HG03565 (cell line): ENCODE results near the gene TMPRSS2.

Source experiments
- ATAC-seq: cut with Tn5 transposase; IDR thresholded peaks from one replicate; pipeline ENCODE4 v1.9.1; 2021; ENCODE audit warnings: mild to moderate bottlenecking, moderate library complexity; ENCODE audit not compliant: unreplicated experiment

TMPRSS2 gene

DNA sequence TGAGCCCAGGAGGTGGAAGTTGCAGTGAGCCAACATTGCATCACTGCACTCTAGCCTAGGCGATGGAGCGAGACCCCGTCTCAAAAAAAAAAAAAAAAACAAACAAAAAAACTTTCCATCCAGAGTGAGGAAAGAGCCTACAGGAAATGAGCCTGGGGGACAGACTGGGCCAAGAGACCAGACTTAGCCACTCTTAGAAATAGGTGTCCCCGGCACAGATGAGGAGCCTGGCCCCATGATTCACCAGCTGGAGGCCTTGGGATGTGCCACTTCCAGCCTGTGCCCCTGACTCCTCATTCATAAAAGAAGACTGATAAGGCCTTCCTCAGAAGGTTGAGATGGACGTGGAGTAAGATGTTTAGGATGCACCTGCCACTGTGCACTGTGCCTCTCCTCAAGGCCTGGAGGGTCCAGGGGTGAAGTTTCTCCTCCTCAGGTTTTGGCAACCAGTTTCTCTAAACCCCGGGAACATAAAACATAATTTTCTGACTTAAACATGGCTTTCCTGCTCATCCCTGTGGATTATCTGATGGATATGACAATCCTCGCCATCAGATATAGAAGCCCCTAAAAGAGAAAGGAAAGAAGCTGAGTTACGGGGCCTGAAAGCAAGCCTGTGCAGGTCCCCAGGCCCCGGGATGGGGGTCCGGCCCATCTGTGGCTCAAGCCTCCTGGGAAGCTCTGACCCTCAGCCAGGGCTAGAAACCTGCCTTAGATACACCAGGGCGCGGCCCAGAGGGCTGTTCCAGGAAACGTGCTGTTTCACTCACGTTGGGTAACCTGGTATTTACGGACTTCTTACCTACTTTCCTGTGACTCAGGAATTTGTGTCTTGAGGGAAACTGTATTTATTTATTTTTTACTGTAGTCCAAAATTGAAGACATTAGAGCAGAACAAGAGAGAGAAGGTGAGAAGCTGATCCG is 55.9 kb downstream of the TMPRSS2 start:
- ATAC-seq: no peak

- ATAC-seq: no peak
Measured at GRCh38 chr21:41449613-41450012, 58.3 kb downstream of the TMPRSS2 start.

DNA sequence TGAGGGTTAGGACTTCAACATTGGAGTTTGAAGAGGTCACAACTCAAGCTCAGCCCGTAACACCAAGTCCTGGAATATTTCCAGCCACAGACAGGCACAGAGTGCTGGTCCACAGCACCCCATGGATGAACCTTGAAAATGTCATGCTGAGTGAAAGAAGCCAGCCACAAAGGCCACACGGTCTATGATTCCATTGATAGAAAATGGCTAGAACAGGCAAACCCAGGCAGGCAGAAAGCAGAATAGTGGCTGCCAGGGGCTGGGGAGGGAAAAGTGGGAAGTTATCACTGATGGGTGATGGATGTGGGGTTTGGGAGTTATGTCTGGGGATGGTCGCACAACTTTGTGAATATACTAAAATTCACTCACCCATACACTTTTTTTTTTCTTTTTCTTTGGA is 60.6 kb downstream of the TMPRSS2 start:
- ATAC-seq: no peak

DNA sequence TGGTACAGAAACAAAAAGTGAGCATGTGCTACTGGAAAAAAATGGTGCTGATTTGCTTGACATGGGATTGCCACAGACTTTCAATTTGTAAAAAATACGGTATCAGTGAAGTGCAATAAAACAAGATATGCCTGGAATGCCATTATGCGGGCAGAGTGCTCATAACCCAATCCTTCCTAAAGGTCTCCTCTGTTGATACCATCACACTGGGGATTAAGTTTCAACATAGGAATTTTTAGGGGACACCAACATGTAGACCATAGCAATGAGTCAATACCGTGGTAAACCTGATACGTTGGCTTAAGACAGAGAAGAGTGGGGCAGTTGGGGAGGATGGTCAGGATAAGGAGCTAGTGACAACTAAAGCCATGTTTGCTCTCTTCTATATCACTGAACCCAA is 61.4 kb downstream of the TMPRSS2 start:
- ATAC-seq: no peak

GRCh38 chr21:41445465-41445862 is 62.5 kb downstream of the TMPRSS2 start:
- ATAC-seq: no peak

DNA sequence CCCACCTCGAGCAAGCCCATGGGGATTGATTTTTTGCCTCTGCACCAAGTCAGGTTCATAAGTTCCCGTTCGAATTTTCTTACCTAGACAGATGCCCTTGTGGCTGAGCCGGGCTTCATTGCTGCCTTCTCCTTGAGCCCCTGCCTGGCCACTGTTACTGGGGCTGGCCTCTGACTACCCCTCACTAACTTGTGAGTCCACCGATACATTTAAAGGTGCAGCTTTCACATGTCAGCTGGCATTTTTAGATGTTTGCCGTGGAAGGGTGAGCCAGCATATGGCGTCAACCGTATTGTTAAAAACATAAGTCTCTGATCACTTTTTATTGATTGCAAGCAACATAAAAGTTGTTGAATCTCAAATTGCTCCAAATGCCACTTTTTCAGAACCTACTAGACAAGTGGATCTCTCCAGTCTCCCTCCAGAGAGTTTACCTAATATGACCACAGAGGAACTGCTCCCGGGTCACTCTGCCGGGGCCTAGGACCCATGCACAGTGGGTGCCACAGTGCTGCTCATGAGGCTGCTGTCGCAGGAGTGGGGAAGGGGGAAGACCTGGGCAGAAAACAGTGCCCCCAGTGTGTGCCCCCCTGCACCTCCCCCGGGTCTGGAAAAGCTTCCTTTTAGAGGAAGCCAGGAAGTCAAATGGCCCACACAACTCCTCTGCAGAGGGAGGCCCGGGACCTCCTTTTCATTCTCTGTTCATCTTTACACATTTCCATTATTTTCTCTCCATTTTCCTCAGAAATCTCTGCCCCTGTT is 63.1 kb downstream of the TMPRSS2 start:
- no peak for ATAC-seq

DNA sequence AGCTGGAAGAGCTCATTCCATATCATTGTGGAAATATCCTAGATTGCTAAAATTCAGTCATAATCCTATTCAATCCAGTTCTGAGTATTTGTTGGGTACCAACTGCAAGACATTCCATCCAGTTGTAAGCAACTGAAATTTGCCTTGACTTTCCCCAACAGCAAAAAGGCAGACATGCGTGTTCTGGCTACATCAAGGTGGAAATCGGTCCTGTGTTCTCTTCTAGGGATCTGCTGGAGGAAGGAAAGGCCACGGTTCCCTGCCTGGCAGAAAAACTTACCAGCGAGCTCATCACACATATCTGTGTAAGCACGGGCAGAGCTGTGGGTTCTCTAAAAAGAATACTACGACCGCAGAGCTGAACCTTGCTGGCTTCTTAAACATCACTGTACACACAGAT is 64.4 kb downstream of the TMPRSS2 start:
- no peak for ATAC-seq

- no peak for ATAC-seq
Measured at GRCh38 chr21:41442481-41443186, 65.3 kb downstream of the TMPRSS2 start.

DNA sequence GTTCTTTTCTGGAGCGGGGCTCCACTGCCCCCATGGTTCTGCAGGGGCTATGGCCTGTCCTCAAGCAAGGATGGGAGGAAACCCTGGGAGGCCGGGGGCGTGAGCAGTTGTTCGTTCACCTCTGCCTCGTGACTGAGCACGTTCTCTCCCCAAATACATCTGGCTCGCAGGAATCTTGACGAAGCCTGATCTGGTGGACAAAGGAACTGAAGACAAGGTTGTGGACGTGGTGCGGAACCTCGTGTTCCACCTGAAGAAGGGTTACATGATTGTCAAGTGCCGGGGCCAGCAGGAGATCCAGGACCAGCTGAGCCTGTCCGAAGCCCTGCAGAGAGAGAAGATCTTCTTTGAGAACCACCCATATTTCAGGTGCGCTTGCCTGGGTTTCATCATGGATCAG is 66.4 kb downstream of the TMPRSS2 start:
- no peak for ATAC-seq

DNA sequence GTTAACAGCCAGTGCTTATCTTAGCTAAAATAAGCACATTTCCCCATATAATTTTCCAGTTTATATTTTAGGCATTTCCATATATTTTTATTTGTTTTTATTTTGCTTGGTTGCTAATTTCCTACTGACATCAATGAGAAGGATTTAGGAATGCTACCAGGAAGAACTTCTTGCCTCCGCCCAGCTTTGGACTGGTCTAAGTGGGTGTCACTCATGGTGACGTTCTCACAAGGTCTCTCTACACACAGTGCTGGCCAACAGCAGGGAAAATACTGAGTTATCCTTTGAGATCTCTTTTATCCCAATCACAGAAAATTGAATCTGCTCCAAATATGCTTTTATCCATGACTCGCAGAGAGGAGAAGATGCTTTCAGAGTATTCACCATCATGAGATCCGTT is 68.7 kb downstream of the TMPRSS2 start:
- ATAC-seq: no peak

DNA sequence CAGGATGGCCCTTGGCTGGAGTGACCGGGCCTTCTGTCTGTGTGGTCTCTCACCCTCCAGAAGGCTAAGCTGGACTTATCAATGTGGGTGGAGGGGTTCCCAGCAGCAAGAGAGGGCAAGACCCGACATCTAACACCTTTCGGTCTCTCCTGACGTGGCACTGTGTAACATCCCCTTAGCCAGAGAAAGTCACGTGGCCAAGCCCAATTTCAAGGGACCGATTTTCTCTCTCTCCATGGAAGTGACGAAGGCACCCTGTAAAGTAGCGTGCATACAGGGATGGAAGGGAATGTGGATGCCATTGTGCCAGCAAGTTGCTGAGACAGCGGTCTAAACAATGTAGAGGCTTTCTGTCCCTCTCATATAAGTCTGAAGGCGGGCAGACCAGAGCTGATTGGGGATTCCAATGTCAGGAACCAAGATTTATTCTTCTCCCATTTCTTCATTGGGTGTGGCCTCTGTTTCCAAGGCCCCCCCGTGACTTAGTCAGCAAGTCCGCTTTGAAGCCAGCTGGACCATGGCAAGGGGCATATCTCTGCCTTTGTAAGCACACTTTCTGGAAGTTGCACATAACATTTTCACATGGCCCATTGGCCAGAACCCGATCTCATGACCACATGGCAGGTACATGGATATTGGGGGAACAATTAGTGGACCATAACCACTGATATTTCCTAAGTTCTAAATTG is 69.4 kb downstream of the TMPRSS2 start:
- no peak for ATAC-seq

DNA sequence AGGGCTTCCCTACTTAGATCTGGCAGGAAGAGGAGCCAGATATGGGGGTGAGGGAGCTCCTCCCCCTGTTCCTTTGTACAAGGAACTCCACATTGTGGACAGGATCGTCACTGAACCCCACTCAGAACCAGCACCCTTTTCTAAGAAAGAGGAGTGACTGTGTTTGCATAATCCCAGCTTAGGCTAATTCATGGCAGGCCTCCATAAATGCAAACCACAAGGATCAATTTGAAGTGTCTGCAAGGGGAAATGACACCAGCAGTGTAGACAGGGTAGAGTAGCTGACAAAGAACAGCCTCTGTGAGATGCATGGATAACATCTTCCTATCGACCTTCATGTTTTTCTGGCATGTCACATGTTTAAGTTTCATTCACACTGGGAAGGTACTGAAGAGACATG is 70.2 kb downstream of the TMPRSS2 start:
- no peak for ATAC-seq

DNA sequence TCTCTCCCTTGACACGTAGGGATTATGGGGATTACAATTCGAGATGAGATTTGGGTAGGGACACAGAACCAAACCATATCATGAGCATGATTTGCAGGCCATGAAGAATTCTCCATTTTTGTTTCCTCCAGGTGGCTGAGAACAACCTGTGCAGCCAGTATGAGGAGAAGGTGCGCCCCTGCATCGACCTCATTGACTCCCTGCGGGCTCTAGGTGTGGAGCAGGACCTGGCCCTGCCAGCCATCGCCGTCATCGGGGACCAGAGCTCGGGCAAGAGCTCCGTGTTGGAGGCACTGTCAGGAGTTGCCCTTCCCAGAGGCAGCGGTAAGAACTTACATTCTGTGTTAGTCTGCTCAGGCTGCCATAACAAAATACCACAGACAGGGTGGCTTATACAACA is 72.3 kb downstream of the TMPRSS2 start:
- no peak for ATAC-seq

DNA sequence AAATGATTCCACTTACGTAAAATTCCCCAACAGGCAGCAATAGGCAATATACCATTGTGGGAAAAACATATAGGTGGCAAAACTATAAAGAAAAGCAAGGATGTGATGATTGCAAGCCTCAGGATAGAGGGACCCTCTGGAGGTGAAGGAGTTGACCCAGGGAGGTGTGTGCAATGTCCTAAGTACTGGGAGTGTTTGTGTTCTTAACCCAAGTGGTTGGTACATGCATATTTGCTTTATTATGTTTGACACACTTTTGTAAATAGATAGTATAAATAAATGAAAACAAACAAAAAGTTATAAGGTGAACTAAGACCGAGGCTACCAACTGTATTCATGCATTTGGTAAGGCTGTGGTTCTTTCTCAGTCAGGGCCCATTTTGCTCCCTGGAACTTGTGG is 74.4 kb downstream of the TMPRSS2 start:
- no peak for ATAC-seq

GRCh38 chr21:41432562-41433460 is 75.1 kb downstream of the TMPRSS2 start:
- ATAC-seq: no peak

DNA sequence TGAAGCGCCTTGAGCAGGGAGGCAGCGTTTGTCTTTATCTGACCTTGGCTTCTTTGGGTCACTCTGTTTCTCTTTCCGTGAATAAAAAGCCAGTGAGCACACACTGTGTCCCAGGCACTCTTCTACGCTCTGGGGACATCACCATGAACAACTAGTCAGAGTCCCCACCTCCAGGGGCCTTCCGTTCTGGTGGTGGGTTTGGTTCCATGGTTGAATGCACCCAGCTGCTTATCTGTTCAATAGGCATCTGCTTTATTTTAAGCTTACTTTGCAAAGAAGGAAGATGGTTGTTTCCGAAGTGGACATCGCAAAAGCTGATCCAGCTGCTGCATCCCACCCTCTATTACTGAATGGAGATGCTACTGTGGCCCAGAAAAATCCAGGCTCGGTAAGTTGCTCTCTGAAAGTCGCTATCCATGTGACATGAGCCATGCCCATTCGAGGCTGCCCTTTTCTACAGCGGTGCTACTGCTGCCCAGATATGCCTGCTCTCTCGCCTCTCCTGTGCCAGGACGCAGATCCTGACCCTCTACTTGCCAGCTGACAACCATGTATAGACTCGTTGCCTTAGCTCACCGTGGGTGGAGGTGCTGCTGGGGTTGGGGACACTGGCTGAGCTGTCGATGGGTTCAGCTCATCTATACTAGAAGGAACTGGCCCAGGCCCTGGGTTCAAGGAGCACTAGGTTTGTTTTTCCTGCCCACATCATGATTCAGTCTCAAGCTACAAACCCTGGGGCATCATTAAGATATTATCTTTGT is 76.0 kb downstream of the TMPRSS2 start:
- ATAC-seq: peak; percentile 84

DNA sequence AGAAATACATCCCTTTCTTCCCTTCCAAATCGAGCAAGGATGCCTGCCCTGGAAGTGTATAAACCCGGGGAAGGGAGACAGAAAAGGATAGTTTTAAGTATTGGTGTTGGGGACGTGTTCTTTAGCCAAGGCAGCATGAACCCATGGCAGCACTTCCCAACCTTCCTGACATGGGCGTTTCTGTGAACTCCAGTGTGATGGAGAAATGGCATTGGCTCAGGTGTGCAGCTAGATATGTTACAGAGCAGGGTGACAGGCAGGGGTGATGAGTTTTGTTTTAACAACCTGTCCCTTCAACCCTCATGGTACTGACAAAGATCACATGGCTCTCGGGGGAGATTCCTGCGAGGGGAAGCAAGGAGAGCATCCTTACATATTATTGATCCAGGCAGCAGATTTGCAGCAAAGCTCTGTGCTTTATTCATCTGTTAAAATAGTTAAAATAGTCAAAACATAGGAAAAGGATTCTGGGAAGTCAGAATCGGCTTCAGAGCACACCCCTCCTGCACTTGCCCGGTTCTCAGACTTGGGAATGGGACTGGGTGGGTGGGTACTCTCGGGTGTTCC is 78.0 kb downstream of the TMPRSS2 start:
- ATAC-seq: no peak

DNA sequence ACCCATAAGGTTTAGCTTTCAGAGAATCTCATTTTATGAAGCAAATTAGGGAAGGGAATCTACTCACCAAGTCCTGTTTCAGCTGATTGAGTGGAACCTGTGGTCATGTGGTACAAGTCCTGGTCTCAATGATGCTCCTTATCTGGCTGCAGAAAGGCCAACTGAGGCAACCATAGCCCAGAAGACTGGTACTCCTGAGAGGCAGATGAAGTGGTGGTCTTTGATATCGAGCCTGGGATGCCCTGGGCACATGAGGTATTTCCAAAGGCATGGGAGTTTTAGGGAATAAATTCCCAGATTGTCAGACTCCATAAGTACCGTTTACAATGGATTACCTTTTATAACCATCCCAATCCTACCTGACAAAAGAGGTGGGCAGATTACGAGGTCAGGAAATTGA is 78.7 kb downstream of the TMPRSS2 start:
- ATAC-seq: no peak

DNA sequence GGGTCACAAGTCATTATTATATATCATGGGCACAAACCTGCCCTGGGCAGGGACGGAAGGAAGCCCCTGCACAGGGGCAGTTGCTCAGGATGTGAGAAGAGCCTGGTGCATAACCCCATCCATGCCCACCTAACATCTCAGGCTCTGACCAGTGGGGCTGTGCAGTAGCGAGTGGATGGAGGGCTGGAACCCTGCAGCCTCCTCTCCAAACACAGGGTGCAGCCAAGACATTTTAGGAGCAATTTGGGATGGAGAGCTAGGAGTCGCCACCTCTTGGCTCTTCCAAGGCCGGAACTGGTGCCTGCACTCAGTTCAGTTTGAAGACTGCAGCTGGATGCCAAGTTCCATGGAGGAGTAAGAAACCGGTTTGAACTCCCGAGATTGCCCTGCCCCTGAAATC is 79.1 kb downstream of the TMPRSS2 start:
- ATAC-seq: no peak
